ENCODE measurements around the gene TENT4B. TPM values are rescaled to one million over a fixed set of nuclear protein-coding genes. Genes with fewer than 3 reads are reported as not detected.

The TENT4B gene
- total RNA-seq, 3 donors from 2014 or later, result 13.4 to 16.4 (median 13.6) TPM

DNA sequence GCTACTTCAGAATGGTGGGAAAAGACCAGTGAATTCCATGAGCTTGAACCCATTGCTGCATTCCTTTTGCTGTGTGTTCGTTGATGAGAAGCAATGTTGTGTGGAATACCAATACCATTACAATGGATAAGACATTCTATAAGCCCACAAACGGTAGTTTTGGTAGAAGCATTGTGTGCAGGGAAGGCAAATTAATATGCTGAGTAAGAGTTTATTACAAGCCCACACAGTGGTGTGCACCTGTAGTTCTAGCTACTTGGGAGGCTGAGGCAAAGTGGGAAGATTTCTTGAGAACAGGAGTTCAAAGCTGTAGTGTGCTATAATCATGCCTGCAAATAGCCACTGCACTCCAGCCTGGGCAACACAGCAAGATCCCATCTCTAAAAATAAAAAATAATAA lies 19.9 kb upstream of the TENT4B start:
- Histone ChIP-seq H3K27ac (no peak overlapping the region), H3K4me1 (no peaks in the 10 kb centered on the region), H3K27me3 (no peaks in the 10 kb centered on the region), H3K9me3 (no peaks in the 10 kb centered on the region), H3K4me3 (no peak overlapping the region), H3K36me3 (no peaks in the 10 kb centered on the region)
- no peak for DNase-seq (ENCODE audit: low spot score in 2 of 2)
- TF ChIP-seq POLR2AphosphoS5 (IDR thresholded peaks at IDR 0.05) (no peak), POLR2A (IDR thresholded peaks at IDR 0.05) (no peak)
- TF ChIP-seq, protein P1, sequence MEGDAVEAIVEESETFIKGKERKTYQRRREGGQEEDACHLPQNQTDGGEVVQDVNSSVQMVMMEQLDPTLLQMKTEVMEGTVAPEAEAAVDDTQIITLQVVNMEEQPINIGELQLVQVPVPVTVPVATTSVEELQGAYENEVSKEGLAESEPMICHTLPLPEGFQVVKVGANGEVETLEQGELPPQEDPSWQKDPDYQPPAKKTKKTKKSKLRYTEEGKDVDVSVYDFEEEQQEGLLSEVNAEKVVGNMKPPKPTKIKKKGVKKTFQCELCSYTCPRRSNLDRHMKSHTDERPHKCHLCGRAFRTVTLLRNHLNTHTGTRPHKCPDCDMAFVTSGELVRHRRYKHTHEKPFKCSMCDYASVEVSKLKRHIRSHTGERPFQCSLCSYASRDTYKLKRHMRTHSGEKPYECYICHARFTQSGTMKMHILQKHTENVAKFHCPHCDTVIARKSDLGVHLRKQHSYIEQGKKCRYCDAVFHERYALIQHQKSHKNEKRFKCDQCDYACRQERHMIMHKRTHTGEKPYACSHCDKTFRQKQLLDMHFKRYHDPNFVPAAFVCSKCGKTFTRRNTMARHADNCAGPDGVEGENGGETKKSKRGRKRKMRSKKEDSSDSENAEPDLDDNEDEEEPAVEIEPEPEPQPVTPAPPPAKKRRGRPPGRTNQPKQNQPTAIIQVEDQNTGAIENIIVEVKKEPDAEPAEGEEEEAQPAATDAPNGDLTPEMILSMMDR (IDR thresholded peaks at IDR 0.05), result no peak
- intact Hi-C loops (cut with DNase I; ENCODE audit: low total_unique reads), result no loop called here

DNA sequence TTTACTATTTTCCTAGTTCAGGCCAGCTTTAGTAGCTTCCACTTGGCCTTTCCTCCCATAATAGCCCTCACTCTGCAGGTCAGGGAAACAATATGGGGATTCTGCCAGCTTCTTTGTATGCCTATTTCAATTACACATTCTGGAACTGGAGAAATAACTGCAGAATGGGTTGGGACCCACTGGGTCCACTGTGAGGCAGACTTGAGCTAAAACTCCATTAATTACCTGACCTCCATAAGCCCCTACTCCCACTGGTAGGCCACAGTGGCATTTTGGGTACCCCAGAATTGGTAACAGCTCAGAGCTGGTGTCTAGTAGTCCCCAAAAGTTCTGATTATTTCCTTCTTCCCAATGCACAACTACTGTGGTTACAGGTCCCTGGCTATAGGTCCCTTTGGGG lies 16.7 kb upstream of the TENT4B start:
- TF ChIP-seq POLR2A (IDR thresholded peaks at IDR 0.05) (no peak), POLR2AphosphoS5 (IDR thresholded peaks at IDR 0.05) (no peak)
- TF ChIP-seq, protein P1 (IDR thresholded peaks at IDR 0.05), result no peak
- Histone ChIP-seq H3K27ac (no peak overlapping the region), H3K4me1 (no peaks in the 10 kb centered on the region), H3K27me3 (no peaks in the 10 kb centered on the region), H3K9me3 (no peaks in the 10 kb centered on the region), H3K4me3 (no peak overlapping the region), H3K36me3 (no peaks in the 10 kb centered on the region)
- intact Hi-C loops (cut with DNase I; ENCODE audit: low total_unique reads), result no loop called here
- no peak for DNase-seq (ENCODE audit: low spot score in 2 of 2)

DNA sequence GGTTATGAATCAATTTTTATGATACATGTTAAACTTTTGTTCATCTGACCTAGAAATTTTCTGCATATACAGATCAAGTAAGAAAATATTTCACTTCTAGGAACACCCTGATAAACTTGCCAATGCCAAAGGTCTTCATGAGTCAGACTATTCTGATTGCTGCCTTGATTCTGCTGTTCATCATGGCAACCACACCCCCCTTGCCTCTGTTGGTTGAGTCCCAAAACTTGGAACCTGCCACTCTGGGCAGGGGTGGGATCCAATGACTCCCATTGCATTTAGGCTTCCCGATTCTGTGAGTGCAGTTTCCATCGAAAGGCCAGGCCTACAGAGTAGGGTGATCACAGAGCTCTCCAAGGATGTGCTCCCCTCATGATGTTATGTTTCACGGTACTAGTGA lies 15.8 kb upstream of the TENT4B start:
- Histone ChIP-seq H3K4me1 (no peaks in the 10 kb centered on the region), H3K27ac (no peak overlapping the region), H3K27me3 (no peaks in the 10 kb centered on the region), H3K36me3 (no peaks in the 10 kb centered on the region), H3K9me3 (no peaks in the 10 kb centered on the region), H3K4me3 (no peak overlapping the region)
- DNase-seq (ENCODE audit: low spot score in 2 of 2), result no peak
- TF ChIP-seq, protein P1 (IDR thresholded peaks at IDR 0.05), result no peak
- no peak for TF ChIP-seq POLR2AphosphoS5 (IDR thresholded peaks at IDR 0.05)
- TF ChIP-seq POLR2A (IDR thresholded peaks at IDR 0.05), result no peak
- intact Hi-C loops (cut with DNase I; ENCODE audit: low total_unique reads), result no loop called here

DNA sequence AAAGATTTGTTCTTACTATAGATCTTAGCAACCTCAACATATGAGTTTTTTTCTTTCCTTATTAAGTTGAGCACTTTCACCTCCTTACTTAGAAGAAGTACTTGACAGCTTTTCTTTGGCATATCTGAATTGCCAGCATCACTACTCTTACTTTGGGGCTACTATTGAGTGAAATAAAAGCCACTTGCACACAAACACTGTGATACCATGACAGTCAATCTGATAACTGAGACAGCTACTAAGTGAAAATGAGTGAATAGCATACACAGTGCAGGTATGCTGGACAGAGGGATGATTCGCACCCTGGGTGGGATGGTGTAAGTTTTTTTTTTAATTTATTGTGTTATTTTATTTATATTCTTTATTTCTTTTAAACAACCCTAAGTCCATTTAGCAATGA lies 13.5 kb upstream of the TENT4B start:
- intact Hi-C loops (cut with DNase I; ENCODE audit: low total_unique reads), result no loop called here
- DNase-seq (ENCODE audit: low spot score in 2 of 2), result no peak
- Histone ChIP-seq H3K36me3 (no peaks in the 10 kb centered on the region), H3K27ac (no peak overlapping the region), H3K27me3 (no peaks in the 10 kb centered on the region), H3K9me3 (no peaks in the 10 kb centered on the region), H3K4me1 (no peaks in the 10 kb centered on the region), H3K4me3 (no peak overlapping the region)
- TF ChIP-seq POLR2A (IDR thresholded peaks at IDR 0.05), result no peak

DNA sequence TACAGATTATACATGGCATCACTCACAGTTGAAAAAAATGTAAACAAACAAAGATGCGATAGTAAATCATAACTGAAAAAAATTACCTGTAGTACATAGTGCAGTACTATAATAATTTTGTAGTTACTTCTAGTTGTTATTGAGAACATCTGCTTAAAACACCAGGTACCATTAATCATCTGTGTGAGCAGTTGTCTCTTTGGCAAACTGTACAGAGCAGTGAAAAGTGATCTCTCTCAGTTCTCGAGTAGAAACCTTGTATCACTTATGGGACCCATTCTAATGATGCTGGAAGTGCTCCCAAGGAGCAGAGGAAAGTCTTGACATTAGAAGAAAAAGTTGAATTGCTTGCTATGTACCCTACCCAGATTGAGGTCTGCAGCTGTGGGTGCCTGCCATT lies 8.9 kb upstream of the TENT4B start:
- Histone ChIP-seq H3K27ac (no peak overlapping the region), H3K36me3 (no peaks in the 10 kb centered on the region), H3K27me3 (no peaks in the 10 kb centered on the region), H3K4me3 (no peak overlapping the region), H3K4me1 (no peaks in the 10 kb centered on the region), H3K9me3 (no peaks in the 10 kb centered on the region)
- intact Hi-C loops (cut with DNase I; ENCODE audit: low total_unique reads), result no loop called here
- no peak for DNase-seq (ENCODE audit: low spot score in 2 of 2)
- no peak for TF ChIP-seq POLR2AphosphoS5 (IDR thresholded peaks at IDR 0.05)
- TF ChIP-seq, protein P1 (IDR thresholded peaks at IDR 0.05), result no peak
- TF ChIP-seq POLR2A (IDR thresholded peaks at IDR 0.05), result no peak

All from breast epithelium (tissue), 4 donors.